Omental fat pad (tissue), 4 donors: ENCODE data around the gene NTF4. TPM values are rescaled to one million over a fixed set of nuclear protein-coding genes. Genes with fewer than 3 reads are reported as not detected.
"Not testable (repeated sequence)": the region's sequence is repeated elsewhere in the genome, so short reads cannot be mapped to it uniquely, and the experiment has no call there.

ENCODE experiments used
- ATAC-seq: fragments of 150-250 bp; one replicate; pipeline ENCODE4 v1.9.1; 2016; ENCODE audit warnings: mild to moderate bottlenecking, moderate library complexity; ENCODE audit not compliant: low FRiP score
- DNase-seq: peaks from one replicate; pipeline ENCODE4 v3.0.0-alpha.2; 2019; ENCODE audit warnings: low spot score
- CTCF ChIP-seq, 3 donors: fragments of 450-650 bp; IDR thresholded peaks; one replicate each; pipeline ENCODE4 v1.5.1; 2016 to 2017; ENCODE audit warnings: antibody characterized with exemption in 3 of 3, mild to moderate bottlenecking in 3 of 3, moderate library complexity in 2 of 3
- total RNA-seq, 4 donors: library from RNA; depleted of rRNA; stranded (reverse); fragments of >200 nt; gene quantifications; one replicate each; pipeline ENCODE4 v1.1.0, GENCODE V29; 2016

Gene NTF4
- total RNA-seq, 4 donors from 2014 or later: 0.84 TPM; not detected in 3

- ATAC-seq: no peak
- no peak for TF ChIP-seq CTCF (IDR thresholded peaks at IDR 0.05)
These were observed 21.2 kb upstream of the NTF4 start for GRCh38 chr19:49085868-49086232.

GRCh38 chr19:49085020-49085867 is 20.6 kb upstream of the NTF4 start, which contains the start of gene SNRNP70:
Gene SNRNP70, plus strand, starts transcription at chr19:49085451. Its CDS starts 964 bp downstream, at chr19:49086415.
- TF ChIP-seq CTCF (IDR thresholded peaks at IDR 0.05): no peak
- DNase-seq (peak; percentile 93), ATAC-seq (peak; percentile 99)

More at GRCh38 chr19:49085868-49086232, 21.2 kb upstream of the NTF4 start:
- DNase-seq: no peak

GRCh38 chr19:49084206-49085019 is 19.8 kb upstream of the NTF4 start:
- DNase-seq: no peak
- no peak for TF ChIP-seq CTCF (IDR thresholded peaks at IDR 0.05)
- no peak for ATAC-seq

GRCh38 chr19:49081273-49081672 is 16.7 kb upstream of the NTF4 start:
- TF ChIP-seq CTCF (IDR thresholded peaks at IDR 0.05): no peak
- no peak for ATAC-seq
- DNase-seq: no peak

GRCh38 chr19:49080392-49080791 is 15.8 kb upstream of the NTF4 start:
- DNase-seq: no peak
- ATAC-seq: no peak
- TF ChIP-seq CTCF (IDR thresholded peaks at IDR 0.05): no peak

- DNase-seq, ATAC-seq: not testable (repeated sequence)
- peak in 1 of 3 donors; percentile 16 for TF ChIP-seq CTCF (IDR thresholded peaks at IDR 0.05)
These were observed 10.3 kb upstream of the NTF4 start for GRCh38 chr19:49074869-49075268.
